ENCODE data around the gene UBR2. TPM values are rescaled to one million over a fixed set of nuclear protein-coding genes. Genes with fewer than 3 reads are reported as not detected.

UBR2 gene
- total RNA-seq, 1 experiment from 2014 or later, result 21.7 TPM

- H3K36me3 Mint-ChIP-seq (ENCODE audit: insufficient read depth, unreplicated experiment), result no peaks in the 10 kb centered on the region
- Histone ChIP-seq H3K36me3 (ENCODE audit: control insufficient read depth, insufficient read depth, low read length) (no peaks in the 10 kb centered on the region), H3K4me1 (no peaks in the 10 kb centered on the region), H3K9me3 (no peaks in the 10 kb centered on the region), H3K4me3 (ENCODE audit: low read depth, low read length) (no peak overlapping the region), H3K27me3 (replicated peaks; ENCODE audit: control insufficient read depth, insufficient read depth, low read length) (no peaks in the 10 kb centered on the region)
- no peaks in the 10 kb centered on the region for H3K4me1 Mint-ChIP-seq (ENCODE audit: low read depth, unreplicated experiment)
- no peak for DNase-seq
- intact Hi-C loops (cut with micrococcal nuclease; ENCODE audit: unreplicated experiment), result no loop called here
- H3K27ac Mint-ChIP-seq (ENCODE audit: unreplicated experiment), result no peak overlapping the region
- no peak overlapping the region for H3K4me3 Mint-ChIP-seq (ENCODE audit: unreplicated experiment)
- ChIA-PET POLR2A (no interaction called here), CTCF (interaction anchor here (0.6 to 0.7 kb wide), 2 partner anchors 738 to 822 kb away, joined by 4 read pairs; no protein-coding TSS in a partner anchor)
- TF ChIP-seq CTCF (IDR thresholded peaks at IDR 0.05; ENCODE audit: insufficient read depth in 1 of 2, low read depth in 1 of 2, low read length in 1 of 2, severe bottlenecking in 1 of 2, unreplicated experiment in 1 of 2), result no peak
- no TSS peak for BruUV-seq (replicated peaks)
- H3K9me3 Mint-ChIP-seq (ENCODE audit: unreplicated experiment), result no peaks in the 10 kb centered on the region
- H3K27me3 Mint-ChIP-seq (ENCODE audit: insufficient read depth, unreplicated experiment), result peaks cover 5% of the 10 kb centered on the region
Observed at GRCh38 chr6:42533794-42534193, 30.0 kb upstream of the UBR2 start.

GRCh38 chr6:42537536-42537935, 26.3 kb upstream of the UBR2 start:
- intact Hi-C loops (cut with micrococcal nuclease; ENCODE audit: unreplicated experiment), result no loop called here
- H3K27ac Mint-ChIP-seq (ENCODE audit: unreplicated experiment), result no peak overlapping the region
- no peaks in the 10 kb centered on the region for H3K36me3 ChIP-seq (ENCODE audit: control insufficient read depth, insufficient read depth, low read length)
- peaks cover 9% of the 10 kb centered on the region for H3K27me3 Mint-ChIP-seq (ENCODE audit: insufficient read depth, unreplicated experiment)
- H3K9me3 Mint-ChIP-seq (ENCODE audit: unreplicated experiment), result no peaks in the 10 kb centered on the region
- ChIA-PET CTCF (interaction anchor here (1.0 kb wide), 1 partner anchor 10 kb away, joined by 3 read pairs; no protein-coding TSS in a partner anchor), POLR2A (no interaction called here)
- H3K4me3 ChIP-seq (ENCODE audit: low read depth, low read length), result no peak overlapping the region
- no peak for TF ChIP-seq CTCF (IDR thresholded peaks at IDR 0.05; ENCODE audit: insufficient read depth in 1 of 2, low read depth in 1 of 2, low read length in 1 of 2, severe bottlenecking in 1 of 2, unreplicated experiment in 1 of 2)
- no peaks in the 10 kb centered on the region for H3K4me1 ChIP-seq
- no peaks in the 10 kb centered on the region for H3K4me1 Mint-ChIP-seq (ENCODE audit: low read depth, unreplicated experiment)
- H3K27me3 ChIP-seq (replicated peaks; ENCODE audit: control insufficient read depth, insufficient read depth, low read length), result no peaks in the 10 kb centered on the region
- no peak overlapping the region for H3K4me3 Mint-ChIP-seq (ENCODE audit: unreplicated experiment)
- H3K36me3 Mint-ChIP-seq (ENCODE audit: insufficient read depth, unreplicated experiment), result no peaks in the 10 kb centered on the region
- BruUV-seq (replicated peaks), result no TSS peak
- no peaks in the 10 kb centered on the region for H3K9me3 ChIP-seq
- no peak for DNase-seq

GRCh38 chr6:42539135-42539534, 24.7 kb upstream of the UBR2 start:
- H3K27me3 ChIP-seq (replicated peaks; ENCODE audit: control insufficient read depth, insufficient read depth, low read length), result no peaks in the 10 kb centered on the region
- no TSS peak for BruUV-seq (replicated peaks)
- H3K4me1 Mint-ChIP-seq (ENCODE audit: low read depth, unreplicated experiment), result no peaks in the 10 kb centered on the region
- H3K4me1 ChIP-seq, result no peaks in the 10 kb centered on the region
- no peak for TF ChIP-seq CTCF (IDR thresholded peaks at IDR 0.05; ENCODE audit: insufficient read depth in 1 of 2, low read depth in 1 of 2, low read length in 1 of 2, severe bottlenecking in 1 of 2, unreplicated experiment in 1 of 2)
- H3K4me3 Mint-ChIP-seq (ENCODE audit: unreplicated experiment), result no peak overlapping the region
- intact Hi-C loops (cut with micrococcal nuclease; ENCODE audit: unreplicated experiment), result no loop called here
- H3K4me3 ChIP-seq (ENCODE audit: low read depth, low read length), result no peak overlapping the region
- H3K36me3 Mint-ChIP-seq (ENCODE audit: insufficient read depth, unreplicated experiment), result no peaks in the 10 kb centered on the region
- H3K9me3 Mint-ChIP-seq (ENCODE audit: unreplicated experiment), result no peaks in the 10 kb centered on the region
- ChIA-PET CTCF (interaction anchor here (0.5 kb wide), 1 partner anchor 14 kb away, joined by 3 read pairs; no protein-coding TSS in a partner anchor), POLR2A (no interaction called here)
- peaks cover 7% of the 10 kb centered on the region for H3K27me3 Mint-ChIP-seq (ENCODE audit: insufficient read depth, unreplicated experiment)
- H3K9me3 ChIP-seq, result no peaks in the 10 kb centered on the region
- no peak for DNase-seq
- no peak overlapping the region for H3K27ac Mint-ChIP-seq (ENCODE audit: unreplicated experiment)
- no peaks in the 10 kb centered on the region for H3K36me3 ChIP-seq (ENCODE audit: control insufficient read depth, insufficient read depth, low read length)
